ENCODE results near the gene OR51I1. TPM values are rescaled to one million over a fixed set of nuclear protein-coding genes. Genes with fewer than 3 reads are reported as not detected.

OR51I1 gene
- total and polyA plus RNA-seq, 12 donors, result 0.34 to 0.94 (median 0.61) TPM; not detected in 9

DNA sequence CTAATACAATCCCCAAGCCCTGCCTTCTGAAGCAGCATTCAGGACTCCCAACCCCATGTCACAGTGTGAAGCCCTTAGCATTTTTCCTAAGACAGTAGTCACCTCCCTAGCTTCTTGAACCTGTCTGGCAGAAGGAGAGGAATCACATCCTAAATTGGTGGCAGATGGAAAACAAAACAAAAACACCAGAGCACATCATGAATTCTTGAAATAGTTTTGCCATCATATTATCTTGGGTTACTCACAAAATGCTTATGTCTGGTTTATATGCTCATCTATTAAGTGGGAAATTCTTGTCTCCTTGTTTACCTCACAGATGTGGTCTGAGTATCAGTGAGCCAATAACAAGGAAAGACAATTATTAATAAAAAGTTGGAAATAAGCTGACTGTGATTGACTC lies 42.4 kb downstream of the OR51I1 start:
- intact Hi-C loops (cut with DNase I), result no loop called here
- no peaks in the 10 kb centered on the region for H3K27me3 ChIP-seq
- H3K9me3 ChIP-seq (replicated peaks in 1 of 3), result no peaks in the 10 kb centered on the region
- no peak overlapping the region for H3K27ac ChIP-seq
- DNase-seq, result no peak
- H3K36me3 ChIP-seq (replicated peaks in 1 of 2), result no peaks in the 10 kb centered on the region
- H3K4me1 ChIP-seq (replicated peaks in 1 of 2), result no peaks in the 10 kb centered on the region
- TF ChIP-seq, protein P1, sequence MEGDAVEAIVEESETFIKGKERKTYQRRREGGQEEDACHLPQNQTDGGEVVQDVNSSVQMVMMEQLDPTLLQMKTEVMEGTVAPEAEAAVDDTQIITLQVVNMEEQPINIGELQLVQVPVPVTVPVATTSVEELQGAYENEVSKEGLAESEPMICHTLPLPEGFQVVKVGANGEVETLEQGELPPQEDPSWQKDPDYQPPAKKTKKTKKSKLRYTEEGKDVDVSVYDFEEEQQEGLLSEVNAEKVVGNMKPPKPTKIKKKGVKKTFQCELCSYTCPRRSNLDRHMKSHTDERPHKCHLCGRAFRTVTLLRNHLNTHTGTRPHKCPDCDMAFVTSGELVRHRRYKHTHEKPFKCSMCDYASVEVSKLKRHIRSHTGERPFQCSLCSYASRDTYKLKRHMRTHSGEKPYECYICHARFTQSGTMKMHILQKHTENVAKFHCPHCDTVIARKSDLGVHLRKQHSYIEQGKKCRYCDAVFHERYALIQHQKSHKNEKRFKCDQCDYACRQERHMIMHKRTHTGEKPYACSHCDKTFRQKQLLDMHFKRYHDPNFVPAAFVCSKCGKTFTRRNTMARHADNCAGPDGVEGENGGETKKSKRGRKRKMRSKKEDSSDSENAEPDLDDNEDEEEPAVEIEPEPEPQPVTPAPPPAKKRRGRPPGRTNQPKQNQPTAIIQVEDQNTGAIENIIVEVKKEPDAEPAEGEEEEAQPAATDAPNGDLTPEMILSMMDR (IDR thresholded peaks at IDR 0.05), result no peak
- no peak for TF ChIP-seq POLR2A (IDR thresholded peaks at IDR 0.05)
- H3K4me3 ChIP-seq, result no peak overlapping the region

DNA sequence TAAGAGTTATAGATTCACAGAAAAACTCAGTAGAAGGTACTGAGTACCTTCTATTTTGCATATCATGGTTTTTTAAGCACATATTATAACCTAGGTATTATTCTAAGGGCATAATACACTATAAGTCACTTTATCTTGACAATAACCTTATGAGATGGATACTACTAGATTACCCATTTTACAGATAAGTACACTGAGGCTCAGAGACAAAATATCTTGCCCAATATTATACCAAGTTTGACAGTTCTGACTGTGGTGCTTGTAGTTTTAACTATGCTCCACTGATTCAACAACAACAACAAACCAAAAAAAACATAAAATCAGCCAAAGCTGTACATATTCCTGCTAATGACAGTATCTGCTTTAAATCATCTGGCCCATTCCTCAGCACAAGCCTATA lies 47.2 kb downstream of the OR51I1 start:
- Histone ChIP-seq H3K4me1 (replicated peaks in 1 of 2) (no peaks in the 10 kb centered on the region), H3K4me3 (no peak overlapping the region), H3K36me3 (replicated peaks in 1 of 2) (no peaks in the 10 kb centered on the region), H3K9me3 (replicated peaks in 1 of 3) (no peaks in the 10 kb centered on the region), H3K27ac (no peak overlapping the region), H3K27me3 (no peaks in the 10 kb centered on the region)
- DNase-seq, result no peak
- intact Hi-C loops (cut with DNase I), result no loop called here
- TF ChIP-seq, protein P1 (IDR thresholded peaks at IDR 0.05), result no peak
- TF ChIP-seq POLR2A (IDR thresholded peaks at IDR 0.05), result no peak

Other genes with a start within 250 kb of the OR51I1 start
- gene OR51V1, start 240.8 kb downstream of the OR51I1 start, total RNA-seq, result not detected
- not detected for gene OR51V1, start 240.8 kb downstream of the OR51I1 start, polyA plus RNA-seq
- 100 to 1,000 TPM in 2 of 9 donors, 10 to 100 TPM in 4, 1 to 10 TPM in 3; 1.1 to 794 (median 10.5) TPM for gene HBB, start 214.4 kb downstream of the OR51I1 start, total RNA-seq
- 10 to 100 TPM in 1 of 3 donors, 1 to 10 TPM in 2; 1.3 to 23.8 (median 8.0) TPM for gene HBB, start 214.4 kb downstream of the OR51I1 start, polyA plus RNA-seq
- gene HBD, start 207.0 kb downstream of the OR51I1 start, total RNA-seq, result 1 to 10 TPM in 1 of 9 donors, under 1 TPM in 2, not detected in 6; 0.53 to 2.1 (median 0.83) TPM
- not detected for gene HBD, start 207.0 kb downstream of the OR51I1 start, polyA plus RNA-seq
- 10 to 100 TPM in 1 of 9 donors, 1 to 10 TPM in 2, not detected in 6; 3.6 to 22.7 (median 3.8) TPM for gene HBG1, start 191.7 kb downstream of the OR51I1 start, total RNA-seq
- gene HBG1, start 191.7 kb downstream of the OR51I1 start, polyA plus RNA-seq, result not detected
- gene HBG2, start 186.7 kb downstream of the OR51I1 start, total RNA-seq, result 1,000 to 10,000 TPM in 1 of 9 donors, 10 to 100 TPM in 2, under 1 TPM in 1, not detected in 5; 0.78 to 9,973 (median 12.5) TPM
- under 1 TPM in 1 of 3 donors, not detected in 2; 0.51 TPM for gene HBG2, start 186.7 kb downstream of the OR51I1 start, polyA plus RNA-seq
- 10 to 100 TPM in 1 of 9 donors, 1 to 10 TPM in 2, not detected in 6; 3.6 to 42.8 (median 3.7) TPM for gene HBE1, start 171.6 kb downstream of the OR51I1 start, total RNA-seq
- under 1 TPM in 2 of 3 donors, not detected in 1; 0.16 to 0.24 TPM for gene HBE1, start 171.6 kb downstream of the OR51I1 start, polyA plus RNA-seq
- gene OR51B4, start 139.6 kb downstream of the OR51I1 start, total RNA-seq, result under 1 TPM in 3 of 9 donors, not detected in 6; 0.28 to 0.78 (median 0.34) TPM
- gene OR51B4, start 139.6 kb downstream of the OR51I1 start, polyA plus RNA-seq, result not detected
- gene OR51B2, start 117.2 kb downstream of the OR51I1 start, total RNA-seq, result 1 to 10 TPM in 1 of 9 donors, under 1 TPM in 1, not detected in 7; 0.33 to 1.3 TPM
- gene OR51B2, start 117.2 kb downstream of the OR51I1 start, polyA plus RNA-seq, result not detected
- gene OR51B5, start 98.0 kb downstream of the OR51I1 start, total RNA-seq, result 1 to 10 TPM in 1 of 9 donors, under 1 TPM in 5, not detected in 3; 0.32 to 2.9 (median 0.53) TPM
- under 1 TPM in 2 of 3 donors, not detected in 1; 0.16 TPM for gene OR51B5, start 98.0 kb downstream of the OR51I1 start, polyA plus RNA-seq
- not detected for gene OR51B6, start 90.0 kb downstream of the OR51I1 start, total RNA-seq
- not detected for gene OR51B6, start 90.0 kb downstream of the OR51I1 start, polyA plus RNA-seq
- not detected for gene OR51M1, start 57.7 kb downstream of the OR51I1 start, total RNA-seq
- gene OR51M1, start 57.7 kb downstream of the OR51I1 start, polyA plus RNA-seq, result not detected
- not detected for gene OR51Q1, start 19.4 kb downstream of the OR51I1 start, total RNA-seq
- not detected for gene OR51Q1, start 19.4 kb downstream of the OR51I1 start, polyA plus RNA-seq
- gene OR51I2, start 7.8 kb upstream of the OR51I1 start, total RNA-seq, result not detected
- gene OR51I2, start 7.8 kb upstream of the OR51I1 start, polyA plus RNA-seq, result not detected
- gene OR52D1, start 47.2 kb upstream of the OR51I1 start, total RNA-seq, result not detected
- gene OR52D1, start 47.2 kb upstream of the OR51I1 start, polyA plus RNA-seq, result not detected
- gene UBQLN3, start 68.4 kb upstream of the OR51I1 start, total RNA-seq, result under 1 TPM in 6 of 9 donors, not detected in 3; 0.25 to 0.67 (median 0.48) TPM
- gene UBQLN3, start 68.4 kb upstream of the OR51I1 start, polyA plus RNA-seq, result not detected
- 1 to 10 TPM in 3 of 9 donors, under 1 TPM in 5, not detected in 1; 0.29 to 1.4 (median 0.65) TPM for gene UBQLNL, start 75.2 kb upstream of the OR51I1 start, total RNA-seq
- gene UBQLNL, start 75.2 kb upstream of the OR51I1 start, polyA plus RNA-seq, result 1 to 10 TPM in 2 of 3 donors, under 1 TPM in 1; 0.26 to 1.1 (median 1.0) TPM
- 1 to 10 TPM in 2 of 9 donors, under 1 TPM in 2, not detected in 5; 0.22 to 1.6 (median 0.69) TPM for gene OR52H1, start 107.0 kb upstream of the OR51I1 start, total RNA-seq
- gene OR52H1, start 107.0 kb upstream of the OR51I1 start, polyA plus RNA-seq, result not detected
- gene OR52B6, start 139.4 kb upstream of the OR51I1 start, total RNA-seq, result not detected
- gene OR52B6, start 139.4 kb upstream of the OR51I1 start, polyA plus RNA-seq, result not detected
- gene TRIM6, start 155.1 kb upstream of the OR51I1 start, total RNA-seq, result 10 to 100 TPM in 1 of 9 donors, 1 to 10 TPM in 8; 2.9 to 29.3 (median 5.3) TPM
- 1 to 10 TPM; 2.3 to 6.0 (median 3.6) TPM for gene TRIM6, start 155.1 kb upstream of the OR51I1 start, polyA plus RNA-seq
- 10 to 100 TPM in 7 of 9 donors, 1 to 10 TPM in 2; 5.9 to 22.1 (median 12.0) TPM for gene TRIM34, start 183.5 kb upstream of the OR51I1 start, total RNA-seq
- 10 to 100 TPM in 1 of 3 donors, 1 to 10 TPM in 2; 5.0 to 11.2 (median 7.6) TPM for gene TRIM34, start 183.5 kb upstream of the OR51I1 start, polyA plus RNA-seq
- 10 to 100 TPM; 23.1 to 36.4 (median 31.5) TPM for gene TRIM5, start 243.6 kb upstream of the OR51I1 start, total RNA-seq
- gene TRIM5, start 243.6 kb upstream of the OR51I1 start, polyA plus RNA-seq, result 10 to 100 TPM in 2 of 3 donors, 1 to 10 TPM in 1; 8.2 to 33.5 (median 12.6) TPM
- gene TRIM22, start 248.3 kb upstream of the OR51I1 start, total RNA-seq, result 10 to 100 TPM in 8 of 9 donors, 1 to 10 TPM in 1; 5.1 to 71.8 (median 27.2) TPM
- gene TRIM22, start 248.3 kb upstream of the OR51I1 start, polyA plus RNA-seq, result 10 to 100 TPM; 15.7 to 23.2 (median 18.0) TPM

Data from adrenal gland (tissue), 12 donors.